ENCODE data around the gene NAT9.

GRCh38 chr17:74815067-74815466, 38.9 kb upstream of the NAT9 start:
- TF ChIP-seq CTCF (IDR thresholded peaks at IDR 0.05) = no peak
- TF ChIP-seq POLR2AphosphoS2 (conservative IDR thresholded peaks at IDR 0.05; ENCODE audit: low read length) = no peak
- no peak for TF ChIP-seq CEBPB (IDR thresholded peaks at IDR 0.05)
- TF ChIP-seq MAX (IDR thresholded peaks at IDR 0.05) = no peak

Measured in A549 (cell line).